Mesodermal cell (in vitro differentiated cells): Measurements from ENCODE around the gene POU2AF1.
"Not testable (repeated sequence)": the region's sequence is repeated elsewhere in the genome, so short reads cannot be mapped to it uniquely, and the experiment has no call there.

Source experiments
- H3K27ac ChIP-seq: 2 replicates; pipeline ENCODE4 v1.7.0; 2013; ENCODE audit warnings: mild to moderate bottlenecking, low read depth, low read length, moderate library complexity; ENCODE audit not compliant: severe bottlenecking
- H3K36me3 ChIP-seq: 2 replicates; pipeline ENCODE4 v1.7.1; 2013; ENCODE audit warnings: mild to moderate bottlenecking, low read length, moderate library complexity; ENCODE audit not compliant: control insufficient read depth, insufficient read depth
- H3K4me1 ChIP-seq: one replicate; pipeline ENCODE4 v1.7.1; 2013; ENCODE audit warnings: mild to moderate bottlenecking, low read length; ENCODE audit not compliant: insufficient read depth, control insufficient read depth, poor library complexity, severe bottlenecking
- H3K4me3 ChIP-seq: 2 replicates; pipeline ENCODE4 v1.7.0; 2013; ENCODE audit warnings: low read length, control low read depth, mild to moderate bottlenecking; ENCODE audit not compliant: insufficient read depth, poor library complexity, severe bottlenecking; ENCODE audit errors: extremely low read depth
- H3K9me3 ChIP-seq: 2 replicates; pipeline ENCODE4 v1.7.1; 2013; ENCODE audit warnings: mild to moderate bottlenecking, low read length, moderate library complexity; ENCODE audit not compliant: control insufficient read depth
- WGBS, 2 experiments: methylation state at CpG; one replicate each; pipeline ENCODE4 v1.1.5; 2013; ENCODE audit warnings: missing lambda C conversion rate in 2 of 2; ENCODE audit not compliant: insufficient coverage in 2 of 2; 5-methylcytosine and 5-hydroxymethylcytosine counted together

Gene POU2AF1

DNA sequence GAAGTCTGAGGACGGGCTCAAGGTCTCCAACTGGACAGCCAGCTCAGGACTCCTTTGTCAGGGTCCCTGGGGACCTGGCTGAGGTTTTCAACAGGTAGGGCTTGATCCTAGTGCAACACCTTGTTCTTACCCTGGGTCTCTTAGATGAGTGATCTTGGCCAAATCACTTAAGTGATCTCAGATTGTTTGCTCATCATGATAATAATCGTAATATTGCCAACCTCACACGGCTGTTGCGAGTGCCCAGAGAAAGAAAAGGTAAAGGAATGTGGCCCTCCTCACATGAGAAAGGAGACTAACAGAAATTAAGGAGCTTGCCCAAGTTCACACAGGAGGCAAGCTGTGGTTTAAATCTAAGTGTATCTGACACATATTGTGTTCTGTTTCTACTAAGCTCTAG is 52.3 kb downstream of the POU2AF1 start:
- H3K4me3 ChIP-seq, result no peak overlapping the region
- no peak overlapping the region for H3K27ac ChIP-seq
- peaks cover 5% of the 10 kb centered on the region for H3K4me1 ChIP-seq
- H3K36me3 ChIP-seq, result no peaks in the 10 kb centered on the region
- WGBS, 2 experiments, result 94 to 100% methylated on average over 1 to 2 of the region's 4 CpGs
- H3K9me3 ChIP-seq, result no peaks in the 10 kb centered on the region

DNA sequence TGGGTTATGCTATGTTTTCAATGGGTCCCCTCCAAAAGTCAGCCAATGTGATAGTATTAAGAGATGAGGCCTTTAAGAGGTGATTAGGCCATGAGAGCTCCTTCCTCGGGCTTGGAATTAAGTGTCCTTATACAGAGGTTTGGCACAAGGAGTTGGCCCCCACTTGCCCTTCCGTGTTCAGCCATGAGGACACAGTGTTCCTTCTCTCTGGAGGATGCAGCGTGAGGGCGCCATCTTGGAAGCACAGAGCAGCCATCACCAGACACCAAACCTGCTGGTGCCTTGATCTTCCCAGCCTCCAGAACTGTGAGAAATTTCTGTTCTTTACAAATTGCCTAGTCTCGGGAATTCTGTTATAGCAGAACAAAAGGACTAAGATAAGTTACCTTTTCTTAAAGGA is 53.8 kb downstream of the POU2AF1 start:
- no peaks in the 10 kb centered on the region for H3K9me3 ChIP-seq
- WGBS, 2 experiments, result 90 to 95% methylated on average over 4 of the region's 5 CpGs
- H3K27ac ChIP-seq, result no peak overlapping the region
- no peak overlapping the region for H3K4me3 ChIP-seq
- H3K36me3 ChIP-seq, result no peaks in the 10 kb centered on the region
- H3K4me1 ChIP-seq, result peaks cover 5% of the 10 kb centered on the region

DNA sequence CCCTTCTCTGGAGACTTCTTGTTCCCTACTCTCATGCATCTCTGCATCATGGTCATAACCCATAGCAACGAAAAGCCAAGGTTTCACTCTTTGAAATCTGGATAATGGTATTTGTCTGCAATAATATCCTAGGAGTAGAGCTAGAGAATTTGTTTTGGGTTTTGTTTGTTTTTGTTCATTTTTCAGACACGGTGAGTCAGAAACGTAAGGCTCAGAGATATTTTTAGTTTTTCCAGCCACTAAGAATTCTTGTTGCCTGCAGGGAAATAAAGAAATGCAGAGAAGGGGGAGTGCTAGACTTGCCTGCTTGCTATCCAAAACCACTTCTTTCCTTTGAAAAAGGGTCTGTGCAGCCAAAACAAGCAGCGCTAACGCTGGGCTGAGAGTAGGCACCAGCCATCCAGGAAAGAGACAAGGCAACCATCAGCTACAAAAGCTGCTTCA is 54.8 kb downstream of the POU2AF1 start:
- no peaks in the 10 kb centered on the region for H3K9me3 ChIP-seq
- peak overlapping the region; percentile 36 for H3K27ac ChIP-seq
- H3K36me3 ChIP-seq, result no peaks in the 10 kb centered on the region
- no peak overlapping the region for H3K4me3 ChIP-seq
- WGBS, 2 experiments, result 88 to 91% methylated on average over 4 of the region's 5 CpGs
- peaks cover 5% of the 10 kb centered on the region for H3K4me1 ChIP-seq

DNA sequence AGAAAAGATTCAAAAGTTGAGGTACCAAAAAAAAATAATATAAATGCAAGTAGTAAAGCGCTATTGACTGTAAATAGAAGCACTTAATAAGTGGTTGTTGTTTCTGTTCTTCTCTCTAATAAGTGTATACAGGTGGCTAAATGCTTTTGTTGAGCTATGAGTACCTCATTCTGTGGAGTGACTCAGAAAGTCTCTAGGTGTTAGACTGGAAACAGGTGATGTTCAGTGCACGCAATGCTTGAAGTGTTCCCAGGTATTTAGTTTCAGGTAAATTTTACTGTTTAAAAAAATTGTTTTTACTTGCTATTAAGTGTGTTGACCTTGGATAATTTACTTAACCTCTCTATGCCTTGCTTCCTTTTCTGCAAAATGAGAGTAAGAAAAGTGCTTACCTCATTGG is 56.5 kb downstream of the POU2AF1 start:
- Histone ChIP-seq H3K4me1 (peaks cover 5% of the 10 kb centered on the region), H3K27ac (no peak overlapping the region), H3K36me3 (no peaks in the 10 kb centered on the region), H3K9me3 (no peaks in the 10 kb centered on the region), H3K4me3 (no peak overlapping the region)
- WGBS, 2 experiments, result 100% methylated on average over 1 of the region's 2 CpGs; no CpG with 5 or more reads in 1 of the 2 experiments

DNA sequence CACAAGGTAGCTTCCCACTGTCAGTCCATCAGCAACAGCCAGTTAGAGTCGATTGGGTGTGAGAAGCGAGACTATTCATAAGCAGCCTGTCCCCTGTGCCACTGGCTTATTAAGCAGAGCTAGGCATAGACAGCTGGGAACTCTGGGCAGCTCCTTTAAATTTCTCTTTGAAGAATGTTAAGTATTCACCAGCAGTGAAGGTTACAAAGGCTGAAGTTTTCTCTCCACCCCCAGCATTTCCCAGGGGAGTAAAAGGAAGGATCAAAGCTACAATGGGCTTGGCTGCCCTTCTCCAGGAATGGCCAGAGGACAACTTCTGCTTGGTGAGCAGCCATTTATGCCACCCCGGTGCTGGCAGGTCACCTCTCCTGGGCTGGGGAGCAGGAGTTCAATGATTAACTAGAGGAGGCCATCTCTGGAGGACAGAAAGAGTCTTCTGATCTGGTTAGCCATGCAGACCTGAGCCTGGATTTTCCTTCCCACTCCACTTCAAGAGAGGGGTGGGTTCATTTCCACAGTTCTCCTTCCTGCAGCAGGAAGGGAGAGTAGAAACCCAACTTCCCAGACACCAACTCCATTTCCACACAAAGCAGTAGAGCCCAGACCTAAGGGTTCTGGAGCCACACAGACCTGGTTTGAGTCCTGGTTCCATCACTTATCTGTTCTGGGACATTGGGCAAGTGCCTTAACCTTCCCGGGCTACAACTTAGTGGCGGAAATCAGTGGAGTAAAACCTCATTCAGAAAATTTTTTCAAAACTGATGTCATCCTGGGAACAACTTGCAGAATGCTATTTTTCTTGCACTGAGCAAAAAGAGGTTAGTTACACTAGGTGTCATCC is 58.1 kb downstream of the POU2AF1 start:
- no peaks in the 10 kb centered on the region for H3K36me3 ChIP-seq
- H3K4me1 ChIP-seq, result peaks cover 5% of the 10 kb centered on the region
- 82 to 87% methylated on average over 4 to 5 of the region's 5 CpGs for WGBS, 2 experiments
- H3K4me3 ChIP-seq, result no peak overlapping the region
- H3K27ac ChIP-seq, result no peak overlapping the region
- no peaks in the 10 kb centered on the region for H3K9me3 ChIP-seq

DNA sequence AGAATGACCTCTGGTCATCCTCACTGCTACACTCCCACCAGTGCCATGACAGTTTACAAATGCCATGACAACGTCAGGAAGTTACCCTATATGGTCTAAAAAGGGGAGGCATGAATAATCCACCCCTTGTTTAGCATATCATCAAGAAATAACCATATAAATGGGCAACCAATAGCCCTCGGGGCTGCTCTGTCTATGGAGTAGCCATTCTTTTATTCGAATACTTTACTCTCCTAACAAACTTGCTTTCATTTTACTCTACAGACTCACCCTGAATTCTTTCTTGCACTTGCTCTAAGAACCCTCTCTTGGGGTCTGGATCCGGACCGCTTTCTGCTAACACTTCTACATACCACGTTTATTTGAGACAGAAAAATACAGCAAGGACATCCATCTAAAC is 58.9 kb downstream of the POU2AF1 start:
- 72 to 100% methylated on average over 2 to 3 of the region's 6 CpGs for WGBS, 2 experiments
- H3K4me3 ChIP-seq, result not testable (repeated sequence)

DNA sequence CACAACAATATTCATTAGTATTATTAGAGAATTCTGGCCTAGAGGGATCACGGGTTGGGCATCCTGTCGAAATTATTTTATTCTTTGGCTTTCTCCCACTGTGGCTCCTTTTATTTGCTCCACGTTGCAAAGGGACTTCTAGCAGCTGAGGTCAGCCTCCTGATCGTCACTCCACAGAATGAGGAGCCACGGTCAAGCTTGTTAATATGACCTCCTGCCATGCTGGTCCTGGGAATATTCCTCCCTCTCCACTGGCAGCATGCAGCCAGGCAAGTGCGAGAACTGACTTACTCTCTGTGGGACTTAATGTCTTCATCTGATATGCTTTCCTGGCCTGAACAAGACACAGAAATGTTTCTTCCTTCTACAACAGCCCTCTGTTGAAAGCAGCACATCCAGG is 59.8 kb downstream of the POU2AF1 start:
- Histone ChIP-seq H3K9me3 (no peaks in the 10 kb centered on the region), H3K4me1 (peaks cover 1% of the 10 kb centered on the region), H3K27ac (no peak overlapping the region), H3K36me3 (no peaks in the 10 kb centered on the region), H3K4me3 (no peak overlapping the region)
- WGBS, 2 experiments, result 84 to 92% methylated on average over 5 to 6 of the region's 6 CpGs

More for the DNA sequence above, 58.9 kb downstream of the POU2AF1 start:
- not testable (repeated sequence) for H3K9me3 ChIP-seq, H3K4me1 ChIP-seq, H3K36me3 ChIP-seq, H3K27ac ChIP-seq

DNA sequence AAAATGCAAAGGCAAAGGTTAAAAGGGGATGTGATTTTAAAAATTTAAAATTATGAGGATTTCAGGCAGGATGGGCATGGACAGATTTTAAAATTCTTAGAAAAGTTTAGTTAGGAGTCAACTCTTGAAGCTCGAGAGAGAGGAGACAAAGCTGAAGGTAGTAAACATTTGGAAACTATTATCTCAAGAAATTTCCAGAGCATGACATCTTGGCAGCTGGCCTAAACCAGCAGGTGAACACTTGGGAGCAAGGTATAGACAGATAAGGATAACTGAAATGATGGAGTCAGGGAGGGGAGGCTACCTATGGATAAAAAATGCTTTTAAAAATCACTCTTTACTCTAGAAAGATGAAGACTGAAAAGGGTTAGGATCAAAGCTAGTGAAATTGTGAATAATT is 67.0 kb downstream of the POU2AF1 start:
- H3K9me3 ChIP-seq, result no peaks in the 10 kb centered on the region
- H3K4me1 ChIP-seq, result no peaks in the 10 kb centered on the region
- no peak overlapping the region for H3K4me3 ChIP-seq
- WGBS, 2 experiments, result 82 to 100% methylated on average over 1 of the region's 1 CpG
- H3K27ac ChIP-seq, result no peak overlapping the region
- H3K36me3 ChIP-seq, result no peaks in the 10 kb centered on the region

DNA sequence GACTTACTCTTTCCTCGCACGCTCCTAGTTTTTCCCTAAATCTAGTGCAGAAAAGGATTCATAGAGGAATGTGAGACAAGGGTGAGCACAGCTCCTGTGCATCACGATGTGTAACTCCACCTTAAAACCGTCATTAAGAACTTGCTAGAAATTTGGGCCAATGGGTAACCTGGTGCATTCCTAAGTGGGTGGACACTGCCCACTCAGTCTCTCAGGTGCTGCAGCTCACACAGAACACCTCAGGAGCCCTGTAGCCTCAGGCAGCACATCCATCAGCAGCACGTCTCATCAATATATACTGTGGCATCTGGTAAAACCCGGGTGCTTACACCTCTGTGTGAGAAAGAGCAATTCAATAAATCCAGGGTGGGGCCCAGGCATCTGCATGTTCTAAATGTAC is 68.4 kb downstream of the POU2AF1 start:
- Histone ChIP-seq H3K4me3 (no peak overlapping the region), H3K9me3 (no peaks in the 10 kb centered on the region), H3K4me1 (no peaks in the 10 kb centered on the region), H3K27ac (no peak overlapping the region), H3K36me3 (no peaks in the 10 kb centered on the region)
- WGBS, 2 experiments, result 80 to 100% methylated on average over 2 to 3 of the region's 6 CpGs

DNA sequence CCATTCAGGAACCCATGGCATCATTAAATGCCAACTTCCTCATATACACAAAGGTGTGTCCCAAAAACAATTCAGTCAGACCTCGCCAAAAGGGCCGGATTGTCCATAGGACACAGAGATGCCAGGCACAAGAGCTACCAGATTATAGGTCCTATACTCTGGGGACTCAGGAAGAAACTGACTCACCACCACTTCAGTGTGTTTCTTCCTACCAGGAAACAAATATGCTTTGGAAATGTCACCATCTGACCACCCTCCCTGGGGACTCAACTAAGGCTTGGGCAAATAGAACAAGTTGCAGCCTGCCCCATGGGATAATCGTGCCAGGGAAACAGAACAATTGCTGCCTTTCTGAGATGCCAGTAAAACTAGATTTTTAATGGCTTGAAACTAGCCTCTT is 69.0 kb downstream of the POU2AF1 start:
- H3K27ac ChIP-seq, result no peak overlapping the region
- no peaks in the 10 kb centered on the region for H3K9me3 ChIP-seq
- H3K4me1 ChIP-seq, result no peaks in the 10 kb centered on the region
- H3K4me3 ChIP-seq, result no peak overlapping the region
- 65 to 78% methylated on average over 3 of the region's 3 CpGs for WGBS, 2 experiments
- no peaks in the 10 kb centered on the region for H3K36me3 ChIP-seq

DNA sequence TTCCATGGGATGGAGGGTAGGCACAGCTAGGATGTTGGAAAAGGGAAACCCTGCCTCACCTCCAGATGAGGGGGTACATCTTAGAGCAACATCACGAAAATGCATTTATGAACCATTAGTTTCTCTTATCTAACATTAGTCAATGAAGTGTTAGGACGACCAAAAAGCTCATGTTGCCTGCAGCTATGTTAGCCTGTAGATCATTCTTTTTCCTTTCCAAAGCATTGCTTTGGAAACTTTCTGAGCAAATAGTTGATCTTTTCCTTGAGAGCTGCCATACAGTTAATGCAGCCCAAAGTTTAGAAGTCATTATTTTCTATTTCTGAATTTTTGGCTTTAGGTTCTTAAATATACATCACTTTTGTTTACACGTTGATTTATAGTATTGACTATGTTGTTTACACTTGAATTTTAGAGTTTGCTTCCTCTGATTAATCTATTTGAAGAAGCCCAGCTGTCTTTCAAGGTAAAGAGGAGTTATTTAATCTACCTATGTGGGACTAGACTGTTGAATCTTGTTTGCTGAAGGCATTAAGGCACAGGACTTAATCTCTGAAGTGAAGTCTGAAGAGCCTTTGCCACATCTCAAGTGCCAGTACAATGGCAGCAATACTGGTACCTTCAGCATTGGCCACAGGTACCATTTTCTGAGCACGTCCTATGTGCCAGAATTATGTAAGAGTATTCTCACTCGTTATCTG is 69.7 kb downstream of the POU2AF1 start:
- Histone ChIP-seq H3K4me3 (no peak overlapping the region), H3K4me1 (no peaks in the 10 kb centered on the region), H3K27ac (no peak overlapping the region), H3K36me3 (no peaks in the 10 kb centered on the region), H3K9me3 (no peaks in the 10 kb centered on the region)
- WGBS, 2 experiments, result 61 to 95% methylated on average over 3 of the region's 5 CpGs
